IPS DF 4.7 (cell line): ENCODE results near the gene BTN1A1.
"Not testable (repeated sequence)": the region's sequence is repeated elsewhere in the genome, so short reads cannot be mapped to it uniquely, and the experiment has no call there.

Source experiments
- DNase-seq: peaks from one replicate; pipeline ENCODE4 v3.0.0-alpha.2; 2013; ENCODE audit warnings: low spot score; ENCODE audit errors: extremely low read depth

BTN1A1 gene

DNA sequence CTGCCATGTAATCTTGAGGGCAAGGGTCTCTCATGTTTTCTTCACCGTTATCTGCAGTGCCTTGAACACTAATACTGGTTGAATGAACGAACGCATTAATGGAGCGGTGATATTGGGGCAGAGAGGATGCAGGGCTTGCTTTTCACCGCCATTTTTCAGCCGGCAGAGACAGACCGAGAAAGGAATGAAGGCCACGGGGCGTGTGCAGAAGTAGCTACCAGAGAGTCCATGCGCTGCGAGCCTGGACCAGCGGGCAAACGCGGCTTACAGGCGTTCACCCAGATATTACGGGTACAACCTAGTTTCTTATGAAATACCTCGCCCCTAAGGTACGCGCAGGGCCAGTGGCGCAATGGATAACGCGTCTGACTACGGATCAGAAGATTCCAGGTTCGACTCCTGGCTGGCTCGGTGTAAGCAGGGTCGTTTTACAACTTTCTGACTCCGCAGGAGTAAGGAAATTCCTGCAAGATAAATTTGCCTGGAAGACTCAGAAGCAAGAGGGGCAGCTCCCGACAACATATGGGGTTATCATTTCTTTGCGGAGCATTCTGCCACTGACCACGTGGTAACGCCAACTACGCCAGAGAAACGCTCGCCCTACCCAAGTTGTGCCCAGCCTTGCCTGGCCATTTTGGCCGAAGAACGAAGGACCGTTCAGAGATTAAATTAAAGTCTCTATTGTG, 37.2 kb downstream of the BTN1A1 start:
- no peak for DNase-seq

DNA sequence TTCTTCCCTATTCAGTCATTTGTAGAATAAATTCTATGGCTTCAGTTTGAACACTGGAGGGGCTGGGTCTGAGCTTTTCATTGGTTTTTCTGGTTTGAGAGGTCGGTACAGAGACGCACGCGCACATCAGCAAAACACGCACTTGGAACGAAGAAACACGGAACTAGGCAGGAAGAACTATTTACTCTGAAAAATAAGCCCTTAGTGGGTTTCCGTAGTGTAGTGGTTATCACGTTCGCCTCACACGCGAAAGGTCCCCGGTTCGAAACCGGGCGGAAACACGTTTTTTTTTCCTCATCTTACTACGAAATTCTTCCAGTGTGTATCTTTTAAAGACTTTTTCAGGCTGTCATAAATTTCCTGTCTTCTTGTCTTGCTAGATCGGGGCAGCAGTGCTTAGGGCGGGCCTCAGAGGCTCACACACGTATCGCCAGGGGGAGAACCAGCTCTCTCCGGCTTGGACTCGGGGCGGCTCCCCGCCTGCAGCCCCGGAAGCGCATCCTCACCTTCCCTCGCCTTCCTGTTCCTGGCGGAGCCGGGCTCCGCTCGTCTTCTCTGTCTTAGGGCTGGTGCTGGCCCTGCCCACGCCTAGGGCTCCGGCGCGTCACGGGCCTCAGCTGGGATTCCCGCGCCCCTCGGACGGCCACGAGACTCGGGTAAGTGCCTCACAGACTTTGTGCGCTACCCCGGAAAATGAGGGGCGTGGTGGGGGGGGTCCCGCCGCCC, 37.9 kb downstream of the BTN1A1 start, which contains the start of gene HMGN4:
Gene HMGN4, plus strand, starts transcription at position 521 of the 726 bp plus-strand sequence. CDS start 6,841 bp downstream, outside the sequence.
- no peak for DNase-seq

DNA sequence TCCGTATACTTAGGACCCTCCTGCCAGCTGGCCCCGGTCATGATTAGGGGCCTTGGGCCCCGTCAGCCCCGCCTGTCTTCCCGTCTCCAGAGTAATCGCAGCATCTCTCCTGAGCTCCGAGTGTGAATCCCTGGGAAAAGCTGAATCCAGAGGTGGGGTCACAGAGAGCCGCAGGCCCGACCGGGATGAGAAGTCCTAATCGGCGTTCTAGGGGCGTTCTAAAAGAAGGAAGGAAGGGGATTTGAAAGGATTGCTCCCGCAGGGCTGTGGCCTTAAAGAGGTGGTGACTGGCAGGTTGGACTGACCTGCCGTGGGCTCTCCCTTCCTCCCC, 38.4 kb downstream of the BTN1A1 start:
- DNase-seq, result no peak

DNA sequence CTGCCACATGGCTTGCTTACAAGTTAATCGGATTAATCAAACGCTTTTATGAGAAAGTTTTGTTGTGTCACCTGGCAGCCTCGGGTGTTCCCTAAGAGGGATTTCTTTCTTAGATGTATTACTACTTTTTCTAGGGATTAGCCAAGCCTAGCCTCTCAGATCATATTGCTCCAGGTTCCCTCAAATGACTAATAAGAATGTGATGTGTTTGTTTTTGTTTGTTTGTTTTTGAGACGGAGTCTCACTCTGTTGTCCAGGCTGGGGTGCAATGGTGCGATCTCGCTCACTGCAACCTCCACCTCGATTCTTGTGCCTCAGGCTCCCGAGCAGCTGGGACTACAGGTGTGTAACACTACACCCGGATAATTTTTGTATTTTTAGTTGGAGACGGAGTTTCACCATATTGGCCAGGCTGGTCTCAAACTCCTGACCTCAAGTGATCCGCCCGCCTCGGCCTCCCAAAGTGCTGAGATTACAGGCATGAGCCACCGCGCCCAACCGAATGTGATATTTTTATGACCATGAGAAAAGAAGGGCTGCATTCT, 39.0 kb downstream of the BTN1A1 start:
- DNase-seq, result no peak

DNA sequence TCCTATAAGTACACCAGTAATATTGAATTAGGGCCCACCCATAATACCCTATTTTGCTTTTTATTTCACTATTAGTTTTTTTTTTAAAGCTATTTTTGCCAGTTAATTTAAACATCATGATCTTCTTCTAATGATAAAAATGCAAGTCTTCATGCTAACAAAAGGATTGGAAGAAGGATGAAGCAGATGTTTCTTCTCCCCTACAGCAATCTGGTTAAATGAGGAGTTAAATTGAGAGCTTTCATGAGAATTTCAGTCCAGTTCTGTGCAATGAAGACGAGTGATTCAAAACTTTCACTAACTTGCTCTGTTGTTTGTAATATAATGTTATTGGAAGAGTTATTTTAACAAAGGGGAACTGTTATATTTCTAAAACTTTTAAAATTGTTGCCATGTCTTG, 41.5 kb downstream of the BTN1A1 start:
- DNase-seq, result no peak

DNA sequence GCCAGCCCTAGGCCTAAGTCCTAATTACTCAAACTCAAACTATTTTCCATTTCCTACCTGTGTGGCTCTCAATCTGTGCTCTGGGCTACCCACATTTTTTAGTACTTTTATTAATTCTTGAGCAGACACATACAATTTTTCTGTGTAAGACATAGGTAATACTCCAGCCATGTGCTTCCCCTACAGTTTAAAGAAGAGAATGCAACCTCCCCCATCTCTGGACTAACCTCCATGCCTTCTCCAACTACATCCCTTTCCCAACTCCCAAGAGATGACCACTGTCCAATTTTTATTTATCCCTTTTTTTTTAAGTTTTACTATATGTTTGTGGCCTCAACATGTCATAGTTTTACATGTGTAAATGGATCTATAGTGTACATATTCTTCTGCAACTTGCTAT, 43.9 kb downstream of the BTN1A1 start:
- DNase-seq, result no peak

DNA sequence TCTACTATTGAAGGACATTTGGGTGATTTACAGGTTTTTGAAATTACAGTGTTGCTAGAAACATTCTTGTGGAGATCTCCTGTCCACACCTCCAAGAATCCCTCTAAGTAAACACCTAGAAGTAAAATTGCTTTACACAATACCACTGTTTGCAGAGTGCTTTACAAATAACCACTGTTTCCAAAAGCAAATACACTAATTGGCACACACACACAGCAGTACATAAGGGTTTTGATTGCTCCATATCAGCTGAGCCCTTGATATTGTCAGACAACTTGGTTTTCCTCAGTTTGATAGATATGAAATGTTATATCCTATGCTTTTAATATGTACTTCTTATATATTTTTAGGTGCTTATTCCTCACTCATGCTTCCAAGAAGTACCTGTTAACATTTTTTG, 44.4 kb downstream of the BTN1A1 start:
- DNase-seq, result no peak

DNA sequence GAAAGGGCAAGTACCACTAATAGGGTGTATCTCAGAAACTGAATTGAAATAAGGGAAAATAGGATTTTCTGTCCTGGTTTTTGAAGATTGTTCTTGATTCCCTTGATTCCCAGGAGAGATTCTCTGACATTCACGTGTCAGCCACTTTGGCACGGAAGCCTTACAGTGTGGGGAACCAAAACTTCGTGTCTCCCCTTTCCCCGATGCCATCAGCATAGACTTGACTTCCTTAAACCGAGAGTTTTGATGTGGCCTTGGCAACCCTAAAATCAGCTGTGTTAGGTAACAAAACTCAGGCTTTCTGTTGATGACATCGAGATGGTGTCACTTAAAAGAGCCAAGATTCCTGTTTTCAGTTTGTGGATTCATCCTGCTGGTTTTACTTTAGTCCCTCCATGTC, 45.5 kb downstream of the BTN1A1 start:
- no peak for DNase-seq

DNA sequence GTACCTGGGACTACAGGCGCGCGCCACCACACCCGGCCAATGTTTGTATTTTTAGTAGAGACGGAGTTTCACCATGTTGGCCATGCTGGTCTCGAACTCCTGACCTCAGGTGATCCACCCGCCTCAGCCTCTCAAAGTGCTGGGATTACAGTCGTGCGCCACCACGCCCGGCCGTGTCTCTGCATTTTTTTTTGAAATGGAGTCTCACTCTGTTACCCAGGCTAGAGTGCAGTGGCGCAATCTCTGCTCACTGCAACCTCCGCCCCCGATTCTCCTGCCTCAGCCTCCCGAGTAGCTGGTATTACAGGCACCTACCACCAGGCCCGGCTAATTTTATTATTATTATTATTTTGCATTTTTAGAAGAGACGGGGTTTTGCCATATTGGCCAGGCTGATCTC, 47.3 kb downstream of the BTN1A1 start:
- DNase-seq, result not testable (repeated sequence)

DNA sequence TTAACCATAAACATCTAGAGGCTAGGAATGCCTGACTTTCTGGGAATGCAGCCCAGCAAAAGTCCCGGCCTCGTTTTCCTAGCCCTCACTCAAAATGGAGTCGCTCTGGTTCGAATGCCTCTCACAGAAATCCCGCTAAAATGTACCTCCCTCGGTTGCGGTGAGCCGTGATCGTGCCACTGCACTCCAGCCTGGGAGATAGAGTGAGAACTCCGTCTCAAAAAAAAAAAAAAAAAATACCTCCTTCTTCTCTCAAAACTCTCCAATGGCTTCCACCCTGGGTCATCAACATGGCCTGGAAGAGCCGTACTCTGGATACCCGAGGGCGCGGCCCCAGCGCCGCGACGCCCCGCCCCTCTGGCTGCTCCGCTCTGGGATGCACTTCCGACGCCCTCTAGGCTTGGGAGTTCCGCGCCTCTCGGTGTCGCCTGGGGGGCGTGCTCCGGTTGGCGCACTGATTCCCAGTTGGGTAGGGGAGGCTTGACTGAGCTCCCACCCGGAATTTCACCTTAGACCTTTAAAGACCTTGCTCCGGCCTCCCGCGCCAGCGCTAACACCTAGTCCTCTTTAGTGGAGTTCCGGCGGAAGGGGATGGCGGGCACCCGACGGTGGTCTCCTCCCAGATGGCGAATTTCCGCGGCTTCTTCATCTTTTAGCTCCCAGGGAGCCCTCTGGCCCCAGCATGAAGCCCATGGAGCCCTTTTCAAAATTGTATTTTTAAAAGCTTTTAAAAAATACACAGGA, 50.3 kb downstream of the BTN1A1 start:
- DNase-seq, result no peak

DNA sequence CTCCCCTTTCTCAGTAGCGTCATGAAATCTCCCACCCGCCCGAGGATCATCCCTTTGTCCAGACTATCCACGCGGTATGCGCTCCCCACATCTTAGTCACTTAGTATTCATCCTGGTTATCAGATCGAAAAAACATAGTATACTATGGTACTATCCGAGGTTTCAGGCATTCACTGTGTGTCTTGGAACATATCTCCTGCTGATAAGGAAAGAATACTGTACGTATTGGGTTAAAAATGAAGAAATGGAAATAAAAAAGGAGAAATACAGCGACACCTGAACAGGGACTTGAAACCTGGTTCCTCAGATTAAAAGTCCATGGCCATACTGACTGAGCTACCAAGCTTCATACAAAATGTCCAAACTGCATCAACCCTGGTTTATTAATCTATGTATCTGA, 52.1 kb downstream of the BTN1A1 start:
- DNase-seq, result no peak

DNA sequence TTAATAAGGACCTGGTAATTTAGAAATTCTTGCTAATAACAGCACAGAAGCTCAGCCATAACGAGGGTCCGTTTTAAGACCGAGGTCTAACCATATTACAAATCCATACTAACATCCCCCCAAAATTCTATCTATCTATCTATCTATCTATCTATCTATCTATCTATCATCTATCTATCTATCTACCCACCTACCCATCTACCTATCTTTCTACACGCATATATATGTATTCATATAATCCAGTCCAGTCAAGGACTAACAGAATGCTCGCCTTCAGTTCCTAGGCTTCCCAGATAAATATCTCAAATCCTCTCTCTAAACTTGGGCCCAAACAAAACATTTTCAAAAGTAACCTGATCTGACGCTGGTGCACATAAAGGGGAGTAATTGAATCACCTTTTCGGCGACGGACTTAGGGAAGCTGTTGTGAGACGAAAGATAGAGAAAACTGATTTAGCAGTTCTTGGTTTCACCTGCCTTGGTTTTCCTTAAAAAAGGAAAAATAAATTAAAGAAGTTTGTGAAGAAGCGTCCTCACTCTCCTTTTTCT, 52.6 kb downstream of the BTN1A1 start:
- no peak for DNase-seq

DNA sequence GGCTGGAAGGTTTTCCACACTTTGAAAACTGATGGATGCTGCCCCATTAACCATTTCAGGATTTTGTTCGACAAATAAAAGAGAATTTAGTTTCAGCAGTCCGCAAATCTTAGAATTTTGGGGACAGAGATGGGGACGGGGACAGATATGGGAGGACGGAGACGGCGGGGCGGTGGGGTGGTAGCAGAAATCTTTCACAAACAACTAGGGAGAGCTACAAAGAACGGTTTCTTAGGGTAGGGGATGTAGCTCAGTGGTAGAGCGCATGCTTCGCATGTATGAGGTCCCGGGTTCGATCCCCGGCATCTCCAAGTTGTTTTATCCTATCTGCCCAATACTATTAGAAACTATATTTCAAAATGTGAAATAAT, 53.1 kb downstream of the BTN1A1 start:
- no peak for DNase-seq

DNA sequence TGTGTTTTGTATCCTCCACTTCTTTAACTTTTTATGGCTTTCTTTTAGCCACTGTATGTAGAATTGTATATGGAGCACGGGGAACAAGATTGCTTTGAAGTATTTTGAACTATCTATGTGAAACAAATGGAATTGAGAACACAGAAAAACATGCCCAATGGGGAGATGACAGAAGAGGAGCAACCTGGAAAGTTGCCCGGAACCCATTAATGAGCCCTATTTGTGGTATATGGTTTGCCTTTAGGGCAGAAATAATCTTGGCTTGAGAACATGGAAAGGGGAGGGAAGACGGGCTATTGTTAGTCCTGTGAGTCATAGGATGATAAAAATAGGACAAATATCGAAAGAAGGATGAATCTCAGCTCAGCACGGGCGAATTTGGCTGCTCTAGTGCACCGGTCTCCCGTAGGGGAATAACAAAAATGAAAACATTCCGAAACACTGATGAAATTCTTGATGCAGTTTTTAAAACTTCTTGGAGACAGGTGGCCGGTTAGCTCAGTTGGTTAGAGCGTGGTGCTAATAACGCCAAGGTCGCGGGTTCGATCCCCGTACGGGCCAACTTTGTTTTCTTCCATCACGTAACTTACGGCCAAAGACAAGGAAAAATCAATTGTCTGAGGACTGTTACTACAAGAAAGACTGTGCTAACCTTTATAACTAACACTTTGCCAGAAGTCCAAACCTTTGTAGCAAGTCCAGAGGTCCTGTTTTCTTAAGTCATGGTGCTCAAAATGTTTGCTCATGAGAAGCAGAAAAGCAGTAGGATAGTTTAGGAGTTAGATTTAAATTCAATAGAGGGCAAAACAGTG, 53.7 kb downstream of the BTN1A1 start:
- DNase-seq, result no peak

DNA sequence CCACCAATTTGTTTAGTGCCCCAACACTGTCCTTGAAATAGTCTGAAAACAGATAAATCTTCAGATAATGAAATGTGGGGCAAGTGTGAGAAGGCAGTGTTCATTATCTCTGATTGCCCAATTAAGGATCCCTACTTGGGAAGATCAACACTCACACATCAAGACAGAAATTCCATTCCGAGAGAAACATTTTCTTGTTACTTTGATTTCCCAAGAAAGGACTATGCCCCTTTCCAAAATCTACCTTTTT, 54.3 kb downstream of the BTN1A1 start:
- DNase-seq, result no peak

DNA sequence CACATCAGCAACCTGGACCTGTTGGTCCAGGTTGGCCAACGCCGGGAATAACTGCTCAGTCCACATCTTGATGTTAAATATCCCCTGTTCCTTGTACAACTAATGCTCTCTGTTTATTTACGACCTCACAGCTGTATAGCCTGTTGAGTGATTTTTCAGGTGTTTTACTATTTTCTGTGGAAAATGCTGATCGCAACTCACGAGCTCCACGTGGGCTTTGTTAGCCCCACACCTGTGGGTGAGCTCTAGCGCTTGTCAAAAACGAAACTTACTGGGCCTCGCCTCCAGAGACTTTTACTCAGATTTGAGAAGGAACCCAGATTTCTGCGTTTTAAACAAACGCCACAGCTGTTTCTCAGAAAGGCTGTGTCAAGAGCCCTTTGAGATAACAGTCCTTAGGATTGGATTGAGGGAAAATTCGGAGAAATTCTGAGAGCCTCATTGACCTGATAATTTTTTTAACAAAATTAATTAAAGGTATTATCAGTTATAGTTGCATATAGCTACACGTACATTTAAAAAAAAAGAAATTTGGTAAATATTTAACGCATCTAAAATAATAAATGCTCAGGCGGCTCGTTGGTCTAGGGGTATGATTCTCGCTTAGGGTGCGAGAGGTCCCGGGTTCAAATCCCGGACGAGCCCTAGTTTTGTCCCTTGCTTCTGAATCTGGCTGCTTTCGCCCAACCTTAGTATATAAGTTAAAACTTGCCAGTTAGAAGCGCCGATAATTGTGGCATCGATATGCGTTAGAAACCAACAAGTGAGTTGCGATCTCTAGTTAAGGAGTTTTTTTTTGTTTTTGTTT, 54.8 kb downstream of the BTN1A1 start:
- no peak for DNase-seq

DNA sequence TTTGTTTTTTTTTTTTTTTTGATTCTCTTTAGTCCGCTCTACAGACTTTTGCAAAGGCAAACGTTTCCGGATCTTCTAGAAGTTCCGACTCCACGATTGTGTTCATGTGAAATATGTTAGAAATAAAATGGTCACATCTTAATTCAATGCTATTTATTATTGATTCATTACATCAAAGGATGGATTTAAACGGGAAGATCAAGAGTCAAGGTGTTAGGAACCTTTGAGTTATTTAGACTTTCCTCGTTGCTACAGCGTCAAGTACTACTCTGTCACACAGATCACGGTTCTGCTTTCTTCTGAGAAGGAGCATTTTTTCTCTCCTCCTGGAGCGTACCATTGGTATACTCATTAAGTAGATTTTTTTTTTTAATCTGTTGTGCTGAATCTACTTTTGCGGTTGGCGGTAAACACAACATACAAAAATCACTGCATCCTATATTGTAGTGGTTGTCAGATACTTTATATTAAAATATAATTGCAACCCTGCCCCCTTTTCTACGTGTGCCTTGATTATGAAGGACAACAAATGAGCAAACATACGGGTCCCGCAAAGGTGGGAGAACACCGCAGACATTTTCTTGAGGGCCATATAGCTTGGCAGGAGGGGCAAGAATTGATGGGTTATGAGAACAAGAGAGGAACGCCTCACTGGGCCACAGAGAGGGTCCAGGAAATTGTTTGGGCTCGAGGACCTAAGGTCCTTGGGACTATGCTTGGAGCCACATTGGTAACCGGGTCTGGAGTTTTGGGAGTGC, 55.6 kb downstream of the BTN1A1 start:
- no peak for DNase-seq

DNA sequence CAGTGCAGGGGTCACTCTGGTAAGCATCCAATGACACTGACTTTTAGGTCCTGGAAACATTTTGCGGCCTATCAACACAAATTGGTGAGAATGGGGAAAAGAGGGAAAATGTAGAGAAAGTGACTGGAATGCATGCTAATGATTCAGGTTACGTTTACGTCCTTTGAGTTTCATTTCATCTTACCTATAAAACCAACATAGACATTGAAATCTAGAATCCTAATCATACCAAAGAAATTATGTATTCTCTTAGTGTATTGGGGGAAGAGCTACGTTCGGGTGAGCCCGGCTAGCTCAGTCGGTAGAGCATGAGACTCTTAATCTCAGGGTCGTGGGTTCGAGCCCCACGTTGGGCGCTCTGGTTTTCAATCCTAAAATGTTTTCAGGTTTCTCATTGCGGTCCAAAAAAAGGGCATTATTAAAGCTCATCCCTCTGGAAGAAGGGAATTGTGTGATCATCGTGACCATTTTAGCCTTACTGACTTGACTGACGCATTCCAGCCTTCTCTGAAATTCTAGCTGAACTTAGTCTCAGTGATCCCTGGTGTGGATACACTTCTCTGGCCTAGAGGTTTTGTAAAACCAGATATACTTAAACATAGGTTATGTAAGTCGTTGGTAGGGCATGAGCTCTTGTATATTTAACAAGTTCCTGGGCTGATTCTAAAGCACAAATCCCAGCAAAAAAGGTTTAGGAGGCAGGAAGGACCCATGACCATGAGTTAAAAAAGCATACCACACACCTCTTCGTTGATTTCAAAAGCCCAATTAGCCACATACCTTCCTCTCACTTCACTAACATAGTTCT, 56.4 kb downstream of the BTN1A1 start:
- DNase-seq, result no peak
